ENCODE results near the gene MEAK7. TPM values are rescaled to one million over a fixed set of nuclear protein-coding genes. Genes with fewer than 3 reads are reported as not detected.

MEAK7 gene, protein sequence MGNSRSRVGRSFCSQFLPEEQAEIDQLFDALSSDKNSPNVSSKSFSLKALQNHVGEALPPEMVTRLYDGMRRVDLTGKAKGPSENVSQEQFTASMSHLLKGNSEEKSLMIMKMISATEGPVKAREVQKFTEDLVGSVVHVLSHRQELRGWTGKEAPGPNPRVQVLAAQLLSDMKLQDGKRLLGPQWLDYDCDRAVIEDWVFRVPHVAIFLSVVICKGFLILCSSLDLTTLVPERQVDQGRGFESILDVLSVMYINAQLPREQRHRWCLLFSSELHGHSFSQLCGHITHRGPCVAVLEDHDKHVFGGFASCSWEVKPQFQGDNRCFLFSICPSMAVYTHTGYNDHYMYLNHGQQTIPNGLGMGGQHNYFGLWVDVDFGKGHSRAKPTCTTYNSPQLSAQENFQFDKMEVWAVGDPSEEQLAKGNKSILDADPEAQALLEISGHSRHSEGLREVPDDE
- 4.4 TPM for total RNA-seq
- long read RNA-seq, full-length matches to known transcripts = 6 of 12 reads
- long read RNA-seq, partial matches to known transcripts = 2 of 12 reads
- long read RNA-seq, other reads (novel, unspliced or antisense) = 4 of 12 reads

DNA sequence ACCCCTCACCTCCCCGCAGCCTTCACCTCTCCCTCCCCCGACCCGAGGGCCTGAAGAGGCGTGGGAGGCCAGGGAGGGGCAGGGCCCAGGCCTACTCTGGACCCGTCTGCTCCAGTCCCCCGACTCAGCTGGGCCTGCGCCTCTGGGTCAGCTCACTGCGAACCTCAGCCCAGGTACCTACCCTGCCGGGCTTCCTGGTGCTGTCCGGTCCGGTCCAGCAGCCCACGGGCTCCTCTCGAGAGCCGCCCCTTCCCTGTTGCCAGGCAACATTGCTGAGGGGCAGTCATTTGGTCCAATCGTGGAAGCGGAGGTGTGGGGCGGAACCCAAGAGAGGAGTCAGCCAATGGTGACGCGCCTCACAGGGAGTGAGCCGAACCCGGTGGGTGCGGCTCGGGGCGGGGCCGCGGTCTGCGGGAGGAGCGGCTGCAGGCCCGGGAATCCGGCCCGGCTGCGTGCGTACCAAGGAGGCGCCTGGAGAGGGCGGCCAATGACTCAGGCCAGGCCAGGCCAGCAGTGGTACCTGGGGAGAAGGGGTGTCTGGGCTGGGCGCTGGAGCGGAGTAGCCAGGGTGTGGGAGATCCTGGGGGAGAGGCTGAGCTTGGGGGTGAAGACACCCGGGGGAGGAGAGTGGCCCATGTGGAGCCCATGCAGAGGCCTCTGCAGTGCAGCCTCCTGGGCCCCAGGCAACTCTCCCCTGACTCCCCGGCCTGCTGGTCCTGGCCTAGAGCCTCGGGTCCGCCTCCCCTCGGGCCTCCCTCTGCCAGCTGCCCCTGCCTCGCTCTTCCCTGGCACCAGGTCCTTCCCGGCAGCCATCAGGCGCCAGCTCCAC is at the start of gene MEAK7:
MEAK7 (minus strand) TSS at position 240 of the 829 bp plus-strand sequence. CDS start 6,573 bp downstream, outside the sequence.
- DNase-seq (peak; percentile 99), ATAC-seq (peak; percentile 98)
- intact Hi-C loops (cut with micrococcal nuclease) = no loop called here

GRCh38 chr16:84553873-84554399 is 49.5 kb upstream of the MEAK7 start:
- intact Hi-C loops (cut with micrococcal nuclease) = no loop called here
- DNase-seq = no peak
- no peak for ATAC-seq

DNA sequence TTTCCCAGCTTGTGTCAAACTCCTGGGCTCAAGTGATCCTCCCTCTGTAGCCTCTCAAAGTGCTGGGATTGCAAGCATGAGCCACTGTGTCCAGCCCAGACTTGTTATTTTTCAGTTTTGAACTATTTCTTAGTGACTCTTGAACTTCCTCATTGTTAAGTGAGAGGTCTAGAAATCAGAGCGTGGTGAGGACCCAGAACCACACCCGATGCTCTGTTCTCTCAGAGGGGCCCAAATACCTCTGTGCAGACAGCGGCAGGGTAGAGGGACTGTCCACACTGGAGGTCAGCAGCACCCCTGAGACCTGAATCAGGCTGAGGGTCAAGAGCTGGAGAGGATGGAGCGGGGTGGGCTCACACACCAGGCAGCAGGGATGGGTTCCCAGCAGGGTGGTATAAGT is 47.7 kb upstream of the MEAK7 start:
- ATAC-seq = no peak
- intact Hi-C loops (cut with micrococcal nuclease) = no loop called here

DNA sequence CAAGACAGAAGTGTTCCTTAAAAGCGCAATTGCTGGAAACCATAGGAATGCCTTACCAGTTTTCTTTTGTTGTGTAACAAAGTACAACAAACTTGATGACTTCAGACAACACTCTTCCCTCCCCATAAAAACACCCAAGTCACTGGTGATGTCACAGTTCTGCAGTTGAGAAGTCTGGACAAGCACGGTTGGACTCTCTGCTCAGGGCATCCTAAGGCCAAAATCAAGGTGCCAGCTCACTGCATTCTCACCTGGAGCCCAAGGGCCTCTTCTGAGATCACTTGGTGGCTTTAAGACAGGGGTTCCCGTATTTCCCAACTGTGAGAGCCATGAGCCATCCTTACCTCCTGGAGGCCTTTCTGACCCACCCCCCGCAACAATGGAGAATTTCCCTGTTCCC is 45.6 kb upstream of the MEAK7 start:
- intact Hi-C loops (cut with micrococcal nuclease) = no loop called here
- no peak for ATAC-seq
- no peak for DNase-seq

More for the DNA sequence above, 47.7 kb upstream of the MEAK7 start:
- DNase-seq = no peak

DNA sequence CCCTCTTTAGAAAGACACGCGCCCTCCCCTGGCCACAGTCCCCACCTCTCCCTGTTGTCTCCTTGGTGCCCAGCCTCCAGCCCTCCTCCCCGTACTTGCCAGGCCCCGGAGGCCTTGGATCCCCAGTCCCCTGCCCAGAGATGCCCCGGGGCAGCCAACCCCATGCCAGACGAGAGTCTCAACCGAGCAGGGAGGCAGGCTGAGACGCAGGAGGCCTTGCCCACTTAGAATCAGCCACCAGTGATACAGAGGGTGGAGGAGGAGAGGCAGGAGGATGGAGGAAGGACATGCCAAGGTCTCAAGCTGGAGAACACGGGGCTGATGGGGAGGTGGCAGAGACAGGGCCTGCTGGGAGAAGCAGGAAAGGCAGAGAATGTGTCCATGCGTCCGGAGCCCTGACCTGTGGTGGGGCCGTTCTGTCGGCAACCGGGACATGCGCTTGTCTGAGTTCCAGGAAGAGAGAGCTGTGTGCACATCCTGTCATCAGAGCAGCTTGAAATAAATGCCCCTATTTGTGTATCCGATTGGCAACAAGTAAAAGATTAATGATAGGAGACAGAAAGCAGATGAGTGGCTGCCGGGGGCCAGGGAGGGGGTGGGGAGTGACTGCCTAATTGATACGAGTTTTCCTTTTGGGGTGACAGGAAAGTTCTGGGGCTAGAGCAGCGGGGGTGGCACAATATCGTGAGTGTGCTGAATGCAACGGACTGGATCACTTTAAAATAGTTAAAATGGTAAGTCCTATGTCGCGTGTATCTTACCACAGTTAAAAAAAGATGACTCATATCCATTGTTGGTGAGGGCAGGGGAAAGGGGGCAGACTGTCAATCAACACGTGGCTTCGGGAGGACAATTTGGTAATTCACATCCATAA is 44.7 kb upstream of the MEAK7 start:
- intact Hi-C loops (cut with micrococcal nuclease) = no loop called here
- DNase-seq (no peak), ATAC-seq (peak; percentile 43)

DNA sequence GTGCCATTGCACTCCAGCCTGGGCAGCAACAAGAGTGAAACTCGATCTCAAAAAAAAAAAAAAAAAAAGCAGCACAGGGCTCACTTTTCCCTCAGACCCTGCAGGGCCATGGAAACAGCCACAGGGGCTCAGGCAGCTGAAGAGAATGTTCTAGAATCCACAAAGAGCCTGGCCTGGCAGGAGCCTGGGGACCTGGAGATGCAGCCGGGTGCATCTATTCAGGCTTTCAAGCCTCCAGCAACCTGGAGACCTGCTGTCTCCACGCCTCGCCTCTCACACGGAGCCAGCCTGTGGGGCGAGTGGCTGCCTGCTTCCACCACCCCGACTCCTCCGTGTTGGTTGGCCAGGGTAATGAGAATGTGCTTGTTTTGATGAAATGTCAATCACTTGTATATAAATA is 44.0 kb upstream of the MEAK7 start:
- ATAC-seq = no peak
- intact Hi-C loops (cut with micrococcal nuclease) = no loop called here
- no peak for DNase-seq

DNA sequence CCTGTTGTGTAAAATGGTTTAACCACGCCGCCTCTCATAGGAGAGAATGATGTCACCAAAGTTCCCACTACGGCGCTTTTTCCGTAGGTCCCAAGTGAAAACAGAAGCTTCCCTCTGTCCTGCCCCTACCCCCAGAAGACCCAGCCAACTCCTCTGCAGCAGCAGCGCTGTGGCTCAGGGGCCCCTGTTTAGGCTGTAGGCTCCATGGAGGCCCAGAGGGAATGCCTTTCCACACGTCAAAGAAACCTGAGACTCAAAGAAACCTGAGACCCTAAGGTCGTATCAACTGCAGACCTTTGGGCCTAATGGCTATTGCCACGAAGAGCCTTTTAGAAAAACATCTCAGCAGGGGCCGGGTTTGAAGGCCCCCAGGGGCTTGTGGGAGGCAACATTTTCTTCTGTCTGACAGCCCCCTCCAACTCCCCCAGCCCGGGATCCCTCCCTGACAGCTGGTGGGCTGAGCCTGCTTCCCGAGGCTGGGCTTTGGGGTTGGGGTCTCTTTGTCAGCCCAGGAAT is 43.1 kb upstream of the MEAK7 start:
- intact Hi-C loops (cut with micrococcal nuclease) = no loop called here
- no peak for DNase-seq
- ATAC-seq = no peak

DNA sequence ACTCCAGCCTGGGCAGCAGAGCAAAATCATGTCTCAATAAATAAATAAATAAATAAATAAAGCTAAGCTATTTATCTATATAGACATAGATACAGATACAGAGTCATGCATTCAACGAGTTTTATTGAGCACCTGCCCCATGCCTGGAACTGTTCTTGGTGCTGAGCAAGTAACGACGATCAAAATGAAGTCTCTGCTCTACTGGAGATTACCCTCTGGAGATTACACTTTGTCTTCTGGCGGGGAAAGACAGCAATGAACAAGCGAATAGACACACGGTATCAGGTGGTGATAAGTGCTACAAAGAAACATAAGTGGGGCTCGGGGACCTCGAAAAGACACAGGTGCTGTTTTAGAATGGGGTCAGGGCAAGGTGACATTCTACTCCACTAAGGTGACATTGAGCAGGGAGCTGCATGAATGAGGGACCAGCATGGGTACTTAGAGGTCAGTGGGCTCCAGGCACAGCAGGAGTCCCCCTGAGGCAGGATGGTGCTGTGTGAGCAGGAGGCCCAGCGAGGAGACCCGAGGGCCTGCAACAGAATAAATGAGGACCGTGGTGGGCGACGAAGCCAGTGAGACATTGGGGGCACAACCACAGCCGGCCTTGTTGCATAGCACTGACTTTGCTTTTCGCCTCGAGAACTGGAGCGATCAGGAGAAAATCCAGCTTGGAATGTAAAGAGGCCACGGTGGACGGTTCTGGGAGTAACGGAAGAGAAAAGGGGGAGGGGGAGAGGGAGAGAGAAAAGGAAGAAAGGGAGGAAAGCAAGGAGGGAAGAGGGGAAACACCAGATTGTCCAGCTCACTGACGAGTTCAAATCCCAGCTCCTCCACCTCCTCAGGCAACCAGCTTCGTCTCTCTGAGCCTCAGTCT is 42.4 kb upstream of the MEAK7 start:
- no peak for DNase-seq
- no peak for ATAC-seq
- intact Hi-C loops (cut with micrococcal nuclease) = no loop called here

GRCh38 chr16:84545114-84545737 is 40.8 kb upstream of the MEAK7 start:
- ATAC-seq (no peak), DNase-seq (no peak)
- intact Hi-C loops (cut with micrococcal nuclease) = no loop called here

DNA sequence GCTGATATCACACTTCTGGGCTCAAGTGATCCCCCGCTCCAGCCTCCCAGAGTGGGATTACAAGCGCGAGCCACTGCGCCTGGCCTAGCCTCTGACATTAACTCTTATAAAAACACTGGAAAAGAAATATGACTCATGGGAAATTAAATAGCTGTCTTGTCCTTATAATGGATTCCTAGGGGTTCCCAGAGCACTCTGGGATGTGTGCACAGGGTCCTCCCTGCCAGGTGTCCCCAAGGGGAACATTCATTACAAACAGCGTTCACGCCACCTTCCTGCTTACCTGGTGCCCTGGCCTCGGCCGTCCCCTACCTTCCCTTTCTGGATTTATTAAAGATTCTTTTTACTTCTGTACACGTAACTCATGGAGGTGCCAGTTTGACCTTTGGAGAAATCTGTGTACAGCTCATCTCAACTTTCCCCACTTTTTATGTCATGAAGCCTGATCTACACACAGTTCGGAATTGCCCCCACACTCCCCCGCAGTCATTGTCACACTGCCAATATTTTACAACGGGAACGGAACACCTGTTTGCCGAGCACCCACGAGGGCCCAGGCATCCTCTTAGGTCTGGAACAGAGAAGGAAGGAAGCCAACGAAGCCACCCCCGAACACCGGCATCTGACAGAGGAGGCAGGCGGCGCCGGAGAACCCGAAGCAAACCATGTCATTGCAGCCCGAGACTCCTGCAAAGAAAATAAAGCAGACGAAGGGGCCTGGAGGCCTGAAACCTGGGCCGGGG is 39.7 kb upstream of the MEAK7 start:
- DNase-seq (no peak), ATAC-seq (no peak)
- intact Hi-C loops (cut with micrococcal nuclease) = no loop called here

GRCh38 chr16:84543253-84543652 is 38.8 kb upstream of the MEAK7 start:
- intact Hi-C loops (cut with micrococcal nuclease) = no loop called here
- DNase-seq (no peak), ATAC-seq (no peak)

GRCh38 chr16:84541999-84542817 is 37.7 kb upstream of the MEAK7 start:
- intact Hi-C loops (cut with micrococcal nuclease) = no loop called here
- DNase-seq (no peak), ATAC-seq (no peak)

- DNase-seq (no peak), ATAC-seq (no peak)
- intact Hi-C loops (cut with micrococcal nuclease) = no loop called here
Observed at GRCh38 chr16:84540194-84540593, 35.7 kb upstream of the MEAK7 start.

DNA sequence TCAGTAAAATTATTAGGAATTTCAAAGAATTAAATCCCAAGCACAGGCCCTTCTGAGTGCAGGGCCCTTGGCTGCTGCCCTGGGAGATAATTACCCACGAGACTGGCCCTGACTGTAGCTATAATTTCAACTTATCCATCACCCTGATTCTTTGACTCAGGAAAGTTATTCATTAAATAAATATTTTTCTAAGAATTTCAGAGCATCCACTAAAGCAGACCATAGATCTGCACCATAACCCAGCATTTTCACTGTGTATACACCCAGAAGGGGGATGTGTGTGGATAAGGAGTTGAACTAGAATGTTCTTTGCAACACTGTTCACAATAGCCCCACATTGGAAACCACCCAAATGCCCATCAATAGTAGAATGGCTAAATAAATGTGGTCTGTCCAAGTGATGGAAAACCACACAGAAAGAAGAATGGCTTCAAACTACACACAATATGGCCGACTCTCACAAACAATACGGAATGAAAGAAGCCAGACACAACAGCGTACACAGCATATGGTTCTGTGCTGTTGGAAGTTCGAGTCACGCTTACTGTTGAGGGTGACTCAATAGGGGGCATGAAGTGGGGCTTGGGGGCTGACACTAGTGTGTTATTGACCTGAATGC is 33.9 kb upstream of the MEAK7 start:
- ATAC-seq (no peak), DNase-seq (no peak)
- intact Hi-C loops (cut with micrococcal nuclease) = no loop called here

GRCh38 chr16:84537491-84538151 is 33.2 kb upstream of the MEAK7 start:
- ATAC-seq = peak; percentile 12
- intact Hi-C loops (cut with micrococcal nuclease) = no loop called here
- no peak for DNase-seq
